ENCODE data around the gene HCFC1.

Gene HCFC1

GRCh38 chrX:153951683-153952372 is 19.8 kb downstream of the HCFC1 start:
- TF ChIP-seq, protein P1, sequence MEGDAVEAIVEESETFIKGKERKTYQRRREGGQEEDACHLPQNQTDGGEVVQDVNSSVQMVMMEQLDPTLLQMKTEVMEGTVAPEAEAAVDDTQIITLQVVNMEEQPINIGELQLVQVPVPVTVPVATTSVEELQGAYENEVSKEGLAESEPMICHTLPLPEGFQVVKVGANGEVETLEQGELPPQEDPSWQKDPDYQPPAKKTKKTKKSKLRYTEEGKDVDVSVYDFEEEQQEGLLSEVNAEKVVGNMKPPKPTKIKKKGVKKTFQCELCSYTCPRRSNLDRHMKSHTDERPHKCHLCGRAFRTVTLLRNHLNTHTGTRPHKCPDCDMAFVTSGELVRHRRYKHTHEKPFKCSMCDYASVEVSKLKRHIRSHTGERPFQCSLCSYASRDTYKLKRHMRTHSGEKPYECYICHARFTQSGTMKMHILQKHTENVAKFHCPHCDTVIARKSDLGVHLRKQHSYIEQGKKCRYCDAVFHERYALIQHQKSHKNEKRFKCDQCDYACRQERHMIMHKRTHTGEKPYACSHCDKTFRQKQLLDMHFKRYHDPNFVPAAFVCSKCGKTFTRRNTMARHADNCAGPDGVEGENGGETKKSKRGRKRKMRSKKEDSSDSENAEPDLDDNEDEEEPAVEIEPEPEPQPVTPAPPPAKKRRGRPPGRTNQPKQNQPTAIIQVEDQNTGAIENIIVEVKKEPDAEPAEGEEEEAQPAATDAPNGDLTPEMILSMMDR (IDR thresholded peaks at IDR 0.05; ENCODE audit: poor library complexity, severe bottlenecking), result no peak
- no peaks in the 10 kb centered on the region for H3K27me3 ChIP-seq (ENCODE audit: insufficient read depth, poor library complexity, severe bottlenecking)
- no peaks in the 10 kb centered on the region for H3K9me3 ChIP-seq (ENCODE audit: severe bottlenecking)
- no peaks in the 10 kb centered on the region for H3K4me1 ChIP-seq (ENCODE audit: insufficient read depth, poor library complexity, severe bottlenecking)
- H3K36me3 ChIP-seq (ENCODE audit: low read depth), result peaks cover 58% of the 10 kb centered on the region
- no peak overlapping the region for H3K4me3 ChIP-seq (ENCODE audit: severe bottlenecking)
- DNase-seq (ENCODE audit: low spot score), result no peak
- ATAC-seq (ENCODE audit: low read depth), result no peak
- no peak overlapping the region for H3K27ac ChIP-seq (ENCODE audit: poor library complexity, severe bottlenecking)

DNA sequence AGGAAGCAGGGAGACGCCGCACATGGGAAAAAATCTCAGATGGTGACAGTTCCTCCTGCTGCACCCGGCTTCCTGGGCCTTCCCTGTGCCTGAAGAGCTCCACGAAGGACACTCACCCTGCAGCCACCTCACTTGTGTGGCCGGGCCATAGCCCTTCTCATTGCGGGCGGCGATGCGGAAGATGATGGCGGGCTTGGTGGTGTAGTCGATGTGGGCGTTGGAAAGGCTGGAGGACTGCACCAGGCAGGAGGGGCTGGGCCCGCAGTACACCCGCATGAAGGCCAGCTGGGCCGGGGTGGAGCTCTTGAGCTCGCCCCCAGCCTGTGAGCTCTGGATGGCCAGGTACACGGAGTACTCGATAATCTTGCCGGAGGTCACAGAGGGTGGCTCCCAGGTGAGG is 21.5 kb downstream of the HCFC1 start:
- no peak for ATAC-seq (ENCODE audit: low read depth)
- DNase-seq (ENCODE audit: low spot score), result no peak
- no peak overlapping the region for H3K4me3 ChIP-seq (ENCODE audit: severe bottlenecking)
- H3K4me1 ChIP-seq (ENCODE audit: insufficient read depth, poor library complexity, severe bottlenecking), result no peaks in the 10 kb centered on the region
- peaks cover 54% of the 10 kb centered on the region for H3K36me3 ChIP-seq (ENCODE audit: low read depth)
- TF ChIP-seq, protein P1 (IDR thresholded peaks at IDR 0.05; ENCODE audit: poor library complexity, severe bottlenecking), result no peak
- H3K27me3 ChIP-seq (ENCODE audit: insufficient read depth, poor library complexity, severe bottlenecking), result no peaks in the 10 kb centered on the region
- H3K9me3 ChIP-seq (ENCODE audit: severe bottlenecking), result no peaks in the 10 kb centered on the region
- no peak overlapping the region for H3K27ac ChIP-seq (ENCODE audit: poor library complexity, severe bottlenecking)

- TF ChIP-seq, protein P1 (IDR thresholded peaks at IDR 0.05; ENCODE audit: poor library complexity, severe bottlenecking), result no peak
- peaks cover 54% of the 10 kb centered on the region for H3K36me3 ChIP-seq (ENCODE audit: low read depth)
- H3K27ac ChIP-seq (ENCODE audit: poor library complexity, severe bottlenecking), result no peak overlapping the region
- no peak for DNase-seq (ENCODE audit: low spot score)
- H3K4me1 ChIP-seq (ENCODE audit: insufficient read depth, poor library complexity, severe bottlenecking), result no peaks in the 10 kb centered on the region
- H3K9me3 ChIP-seq (ENCODE audit: severe bottlenecking), result no peaks in the 10 kb centered on the region
- no peaks in the 10 kb centered on the region for H3K27me3 ChIP-seq (ENCODE audit: insufficient read depth, poor library complexity, severe bottlenecking)
- H3K4me3 ChIP-seq (ENCODE audit: severe bottlenecking), result no peak overlapping the region
- ATAC-seq (ENCODE audit: low read depth), result no peak
These were observed 22.5 kb downstream of the HCFC1 start for GRCh38 chrX:153948847-153949805.

- no peaks in the 10 kb centered on the region for H3K27me3 ChIP-seq (ENCODE audit: insufficient read depth, poor library complexity, severe bottlenecking)
- no peak for DNase-seq (ENCODE audit: low spot score)
- H3K27ac ChIP-seq (ENCODE audit: poor library complexity, severe bottlenecking), result no peak overlapping the region
- ATAC-seq (ENCODE audit: low read depth), result no peak
- TF ChIP-seq, protein P1 (IDR thresholded peaks at IDR 0.05; ENCODE audit: poor library complexity, severe bottlenecking), result no peak
- H3K9me3 ChIP-seq (ENCODE audit: severe bottlenecking), result no peaks in the 10 kb centered on the region
- H3K36me3 ChIP-seq (ENCODE audit: low read depth), result peaks cover 43% of the 10 kb centered on the region
- H3K4me3 ChIP-seq (ENCODE audit: severe bottlenecking), result no peak overlapping the region
- no peaks in the 10 kb centered on the region for H3K4me1 ChIP-seq (ENCODE audit: insufficient read depth, poor library complexity, severe bottlenecking)
These were observed 23.6 kb downstream of the HCFC1 start for GRCh38 chrX:153948002-153948466.
